Muscle of arm (tissue), 12 donors: ENCODE measurements around the gene SLC6A3. TPM values are rescaled to one million over a fixed set of nuclear protein-coding genes. Genes with fewer than 3 reads are reported as not detected.
"Not testable (repeated sequence)": the region's sequence is repeated elsewhere in the genome, so short reads cannot be mapped to it uniquely, and the experiment has no call there.

Experiments
- DNase-seq: peaks from one replicate; pipeline ENCODE4 v3.0.0-alpha.2; 2013
- polyA plus RNA-seq, 12 donors: library from polyadenylated mRNA; unstranded; fragments of 120-200 nt; gene quantifications; one replicate each; pipeline ENCODE4 v1.2.1, GENCODE V29; 2013; ENCODE audit not compliant: insufficient read length in 12 of 12

SLC6A3 gene
- polyA plus RNA-seq, 12 donors, result not detected

DNA sequence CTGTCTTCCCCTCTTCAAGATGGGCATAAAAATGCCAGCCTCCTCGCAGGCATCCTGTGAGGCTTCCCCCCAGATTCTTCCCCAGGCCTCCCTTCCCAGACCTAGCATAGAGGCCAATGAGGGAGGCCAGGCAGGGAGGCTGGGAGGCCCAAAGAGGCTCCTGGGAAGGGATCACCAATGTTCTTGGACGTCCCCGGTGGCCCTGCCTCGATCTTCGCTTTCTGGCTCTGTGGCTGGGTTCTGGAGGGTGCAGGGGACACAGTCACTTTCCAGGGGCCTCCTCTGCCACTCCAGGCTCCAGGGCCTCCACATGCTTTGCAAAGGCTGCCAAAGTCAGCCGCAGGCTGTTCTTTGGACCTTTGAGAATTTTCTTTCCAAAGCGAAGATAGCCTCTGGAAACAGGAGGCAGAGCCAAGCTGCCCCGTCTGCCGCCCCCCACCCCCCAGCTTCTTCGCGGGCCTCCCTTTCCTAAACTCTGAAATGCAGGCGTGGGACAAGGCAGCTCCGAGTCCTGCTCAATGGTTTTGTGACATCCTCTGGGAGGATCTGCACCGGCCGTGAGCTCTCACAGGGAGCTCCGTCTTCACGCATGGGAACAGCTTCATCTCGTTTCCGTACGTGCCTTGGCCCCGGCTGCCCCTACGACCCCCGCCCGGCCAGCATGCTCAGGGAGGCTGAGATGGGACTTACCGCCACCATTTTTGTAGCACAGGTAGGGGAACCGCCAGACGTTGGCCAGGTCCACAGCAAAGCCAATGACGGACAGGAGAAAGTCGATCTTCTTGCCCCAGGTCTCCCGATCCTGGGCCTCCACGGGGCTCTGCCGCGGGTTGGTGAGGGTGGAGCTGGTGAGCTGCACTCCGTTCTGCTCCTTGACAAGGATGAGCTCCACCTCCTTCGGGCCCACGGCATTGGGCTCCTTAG is 2.8 kb downstream of the SLC6A3 start:
- DNase-seq, result no peak

DNA sequence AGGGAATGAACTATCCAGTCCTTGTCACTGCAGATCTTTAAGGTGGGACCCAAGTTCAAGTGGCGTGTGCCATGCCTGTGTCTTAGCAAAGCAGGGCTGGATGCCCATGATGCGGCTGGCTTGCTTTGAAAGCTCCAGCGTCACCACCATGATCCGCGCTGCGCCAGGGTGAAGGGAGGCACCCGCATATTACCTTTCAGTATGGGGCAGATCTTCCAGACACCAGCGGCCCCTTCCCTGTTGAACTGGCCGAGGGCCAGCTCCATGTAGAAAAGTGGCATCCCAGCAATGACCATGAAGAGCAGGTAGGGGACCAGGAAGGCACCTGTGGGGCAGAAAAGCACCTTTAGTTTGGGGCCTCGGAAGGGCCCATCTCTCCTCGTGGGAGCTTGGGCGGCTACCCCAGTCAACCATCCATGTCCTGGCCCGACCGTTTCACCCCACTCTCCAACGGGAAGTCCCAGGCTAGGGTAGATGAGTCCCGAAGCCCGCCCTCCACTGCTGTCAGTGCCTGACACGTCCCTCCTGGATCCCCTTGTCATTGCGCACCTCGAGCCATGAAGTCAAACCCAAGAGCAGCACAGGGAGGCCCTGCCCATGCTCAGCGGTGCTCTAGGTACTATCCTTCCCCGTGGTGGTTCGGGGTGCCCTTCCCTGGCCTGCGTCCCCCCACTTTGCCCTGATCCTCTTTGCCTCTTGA is 3.9 kb downstream of the SLC6A3 start:
- no peak for DNase-seq

DNA sequence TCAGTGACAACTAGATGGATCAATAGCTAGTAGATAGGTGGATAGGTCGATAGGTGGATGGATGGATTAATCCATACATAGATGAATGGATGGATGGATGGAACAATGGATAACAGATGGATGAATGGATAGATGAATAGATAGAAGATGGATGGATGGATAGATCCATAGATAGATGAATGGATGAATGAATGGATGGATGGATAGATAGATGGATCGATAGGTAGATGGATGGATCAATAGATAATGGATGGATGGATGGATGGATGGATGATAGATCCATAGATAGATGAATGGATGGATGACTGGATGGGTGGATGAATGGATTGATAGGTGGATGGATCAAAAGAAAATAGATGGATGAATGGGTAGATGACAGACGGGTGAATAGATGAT is 5.1 kb downstream of the SLC6A3 start:
- DNase-seq, result no peak

DNA sequence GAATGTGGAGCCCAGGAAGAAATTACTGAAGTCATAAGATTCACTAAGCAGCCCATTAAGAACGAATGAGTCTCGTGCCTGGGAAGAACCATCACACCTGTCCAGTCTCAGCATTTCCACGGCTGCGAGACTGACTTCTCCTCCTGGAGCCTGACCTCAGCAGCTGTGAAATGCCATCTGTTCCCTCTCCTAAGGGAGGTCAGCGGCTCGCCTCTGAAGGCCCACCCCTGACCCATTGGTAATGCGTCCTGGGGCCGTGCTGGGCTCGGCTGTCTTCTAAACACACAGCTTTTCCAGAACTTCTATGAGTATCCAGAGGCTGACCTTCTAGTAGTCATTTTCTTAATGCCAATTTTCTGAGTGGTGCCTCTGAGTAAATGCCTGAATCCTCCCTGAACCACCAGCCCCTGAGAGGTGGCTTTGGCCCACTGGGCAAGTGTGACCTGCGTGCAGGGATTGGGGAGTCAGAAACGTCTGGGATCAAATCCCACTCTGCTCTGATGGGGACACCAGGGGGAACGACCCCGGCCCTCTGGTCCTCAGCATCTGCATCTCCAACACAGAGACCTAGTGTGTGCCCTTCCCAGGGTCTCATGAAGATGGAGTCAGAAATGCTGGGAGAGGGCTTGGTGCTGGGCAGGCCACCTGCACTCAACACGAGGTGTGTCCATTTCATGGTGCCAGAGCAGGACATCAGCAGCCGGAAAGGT is 5.7 kb downstream of the SLC6A3 start:
- no peak for DNase-seq

DNA sequence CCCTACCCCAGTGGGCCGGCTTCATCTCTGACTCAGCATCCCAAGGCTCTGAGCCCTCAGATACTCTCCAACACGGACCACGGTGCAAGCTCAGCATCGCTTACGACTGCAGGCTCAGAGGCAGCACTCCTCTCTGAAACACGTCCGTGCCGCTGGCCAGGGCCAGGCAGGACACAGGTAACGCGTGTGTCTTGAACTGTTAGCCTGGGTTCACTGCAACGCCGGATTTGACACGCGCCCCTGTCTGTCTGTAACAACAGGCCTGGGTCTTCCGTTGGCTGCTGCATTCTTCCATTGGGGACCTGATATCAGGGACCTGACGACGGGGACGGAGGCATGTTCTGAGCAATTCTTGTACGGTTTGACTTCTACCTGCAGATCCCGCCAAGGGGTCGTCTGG is 6.4 kb downstream of the SLC6A3 start:
- no peak for DNase-seq

DNA sequence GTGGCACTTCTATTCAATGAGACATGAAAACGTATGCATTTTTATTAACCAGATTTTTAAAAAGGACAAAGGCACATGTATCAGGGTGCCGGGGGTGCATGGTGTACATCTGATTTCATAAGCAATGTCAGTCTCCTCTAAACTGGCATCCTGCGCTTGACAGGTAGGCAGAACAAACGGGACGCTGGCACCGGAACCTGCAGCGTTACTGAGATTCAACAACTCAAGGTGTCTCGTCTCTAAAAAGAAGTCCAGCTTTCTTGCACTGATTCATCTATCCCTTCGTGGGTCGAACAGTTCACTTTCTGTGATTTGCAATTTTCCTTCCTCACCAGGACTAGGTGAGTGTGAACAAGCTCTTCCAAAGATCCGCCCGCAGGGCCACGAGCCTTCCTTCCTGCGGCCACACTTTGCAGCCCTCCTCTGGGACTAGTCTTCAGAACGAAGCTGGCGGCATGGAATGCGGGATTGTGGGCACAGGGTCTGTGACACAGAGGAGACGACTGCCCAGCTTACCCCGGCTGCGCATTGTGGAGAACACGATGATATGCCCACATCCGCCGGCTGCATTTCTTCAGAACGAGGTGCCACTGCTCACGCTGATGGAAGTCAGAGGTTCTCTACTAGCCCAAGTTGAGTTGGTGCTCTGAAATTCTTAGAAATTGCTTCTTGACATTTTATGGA is 7.2 kb downstream of the SLC6A3 start:
- DNase-seq, result no peak

DNA sequence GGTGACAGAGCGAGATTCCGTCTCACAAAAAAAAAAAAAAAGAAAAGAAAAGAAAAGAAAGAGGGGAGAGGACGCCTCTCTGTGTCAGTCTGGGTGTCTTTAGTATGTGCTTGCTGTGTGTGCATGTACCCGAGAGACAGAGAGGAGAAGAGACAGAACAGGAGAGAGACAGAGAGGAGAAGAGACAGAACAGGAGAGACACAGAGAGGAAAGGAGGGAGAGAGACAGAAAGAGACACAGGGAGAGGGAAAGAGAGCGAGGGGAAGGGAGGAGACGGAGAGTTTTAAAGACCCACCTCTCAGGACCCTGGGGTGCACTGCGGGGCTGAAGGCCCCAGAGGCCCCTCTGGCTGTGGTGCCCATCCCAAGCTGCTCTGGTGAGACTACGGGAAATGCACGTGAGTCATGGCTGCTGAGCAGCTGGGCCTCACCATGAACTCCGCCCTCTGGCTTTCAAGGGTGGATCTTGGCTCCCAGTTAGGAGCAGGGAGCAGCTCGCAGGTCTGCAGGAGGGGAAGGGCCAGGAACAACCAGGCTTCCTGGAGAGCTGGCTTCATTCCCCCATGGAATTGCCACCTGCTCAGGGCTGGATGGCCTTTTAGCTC is 7.9 kb downstream of the SLC6A3 start:
- DNase-seq, result no peak

DNA sequence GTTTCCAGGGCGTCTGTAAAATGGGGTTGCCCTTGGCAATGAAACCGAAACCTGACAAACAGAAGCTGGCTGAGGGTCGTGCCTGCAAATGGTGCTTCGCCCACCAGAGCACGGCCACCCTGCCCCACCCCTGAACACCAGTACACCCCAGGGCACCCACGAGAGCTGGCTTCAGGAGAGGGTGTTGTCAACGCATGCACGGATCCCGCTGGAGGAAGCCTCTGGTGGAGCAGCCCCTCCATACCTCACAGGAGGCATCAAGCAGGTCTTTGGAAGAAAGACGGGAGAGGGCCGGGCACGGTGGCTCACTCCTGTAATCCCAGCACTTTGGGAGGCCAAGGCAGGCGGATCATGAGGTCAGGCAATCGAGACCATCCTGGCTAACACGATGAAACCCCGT is 8.6 kb downstream of the SLC6A3 start:
- no peak for DNase-seq

DNA sequence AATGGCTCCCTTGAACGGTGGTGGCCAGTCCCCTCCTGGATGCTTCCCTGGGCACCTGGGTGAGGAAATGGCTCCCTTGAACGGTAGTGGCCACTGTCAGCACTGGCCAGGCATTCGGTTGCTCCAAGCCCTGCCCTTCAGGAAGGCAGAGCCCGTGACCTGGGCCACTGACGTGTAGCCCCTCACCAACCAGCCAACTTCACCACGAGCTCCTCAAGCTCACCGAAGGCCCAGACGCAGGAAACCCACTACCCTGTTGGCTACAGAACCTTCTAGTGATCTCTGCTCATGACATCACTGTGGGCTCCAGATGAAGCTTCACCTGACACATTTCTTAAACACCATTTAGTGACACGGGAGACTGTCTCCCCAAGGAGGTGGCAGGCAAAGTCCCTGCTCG is 9.2 kb downstream of the SLC6A3 start:
- DNase-seq, result no peak

DNA sequence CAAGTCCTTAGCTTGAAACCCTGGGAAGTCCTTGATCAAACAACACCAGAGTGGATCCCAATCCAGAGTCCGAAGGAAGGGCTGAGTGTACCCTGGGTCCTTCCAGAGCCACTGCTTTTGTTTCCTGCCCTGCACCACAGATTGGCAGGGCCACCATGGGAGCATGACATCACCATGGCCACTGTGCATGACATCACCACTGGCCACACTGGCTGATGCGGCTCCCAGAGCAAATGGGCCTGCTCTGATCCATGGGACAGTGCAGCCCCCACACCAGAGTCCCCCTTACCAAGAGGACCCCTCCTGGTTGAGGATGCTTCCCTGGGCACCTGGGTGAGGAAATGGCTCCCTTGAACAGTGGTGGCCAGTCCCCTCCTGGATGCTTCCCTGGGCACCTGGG is 9.9 kb downstream of the SLC6A3 start:
- no peak for DNase-seq

DNA sequence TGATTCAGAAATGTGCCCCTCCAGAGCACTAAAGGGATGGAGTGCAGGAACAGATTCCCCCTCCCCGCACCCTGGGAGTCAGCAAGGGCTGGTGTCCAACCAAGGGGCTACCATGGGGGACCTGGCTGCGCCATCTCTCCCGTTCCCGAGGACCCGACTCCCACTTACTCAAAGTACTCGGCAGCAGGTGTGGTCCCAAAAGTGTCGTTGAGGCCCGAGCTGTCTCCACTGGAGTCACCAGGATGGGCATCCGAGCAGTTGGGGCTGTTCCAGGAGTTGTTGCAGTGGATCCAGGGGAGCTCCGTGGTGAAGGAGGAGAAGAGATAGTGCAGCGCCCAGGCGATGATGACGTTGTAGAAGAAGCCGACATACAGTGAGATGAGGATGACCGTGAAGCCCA is 12.9 kb downstream of the SLC6A3 start:
- no peak for DNase-seq

DNA sequence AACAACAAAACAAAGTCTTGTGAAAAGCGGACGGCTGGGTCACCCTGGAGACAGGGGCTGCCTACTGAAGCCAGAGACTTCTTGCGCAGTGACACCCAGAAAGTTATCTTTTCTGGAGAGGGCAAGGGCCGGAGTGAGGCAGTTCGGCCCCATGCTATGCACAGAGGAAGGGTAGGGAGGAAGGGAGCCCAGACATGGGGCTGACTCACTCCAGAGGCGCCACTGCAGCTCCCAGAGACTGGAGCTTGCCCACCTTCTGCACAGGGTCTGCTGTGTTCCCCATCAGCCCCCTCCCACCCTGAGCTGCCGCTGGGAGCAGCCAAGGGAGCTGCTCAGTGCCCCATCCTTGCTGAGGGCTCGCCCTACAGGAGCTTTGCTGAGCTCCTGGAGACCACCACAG is 13.3 kb downstream of the SLC6A3 start:
- no peak for DNase-seq

DNA sequence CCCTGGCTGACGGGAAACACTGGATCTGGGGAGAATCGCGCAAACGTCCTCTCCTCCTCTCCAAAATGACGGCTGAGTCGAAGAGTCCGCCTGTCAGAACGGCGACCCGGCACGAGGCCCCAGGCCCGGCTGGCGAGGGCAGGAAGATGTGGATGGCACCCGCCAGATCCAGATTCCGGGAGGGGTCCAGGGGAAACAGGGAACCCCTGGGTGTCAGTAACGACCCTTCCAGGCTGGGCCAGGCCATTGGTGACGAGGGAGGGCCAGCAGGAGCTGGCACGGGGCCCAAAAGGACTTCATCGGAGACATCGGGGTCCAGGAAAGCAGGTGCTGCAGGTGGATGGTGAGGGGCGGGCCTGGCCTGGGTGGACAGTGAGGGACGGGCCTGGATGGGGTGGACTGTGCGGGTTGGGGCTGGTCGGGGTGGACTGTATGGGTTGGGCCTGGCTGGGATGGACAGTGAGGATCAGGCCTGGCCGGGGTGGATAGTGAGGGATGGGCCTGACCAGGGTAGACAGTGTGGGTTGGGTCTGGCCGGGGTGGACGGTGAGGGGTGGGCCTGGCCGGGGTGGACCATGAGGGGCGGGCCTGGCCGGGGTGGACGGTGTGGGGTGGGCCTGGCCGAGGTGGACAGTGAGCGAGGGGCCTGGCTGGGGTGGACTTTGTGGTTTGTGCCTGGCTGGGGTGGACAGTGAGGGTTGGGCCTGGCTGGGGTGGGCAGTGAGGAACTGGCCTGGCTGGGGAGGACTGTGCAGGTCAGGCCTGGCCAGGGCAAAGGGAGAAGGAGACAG is 14.0 kb downstream of the SLC6A3 start:
- DNase-seq, result no peak

DNA sequence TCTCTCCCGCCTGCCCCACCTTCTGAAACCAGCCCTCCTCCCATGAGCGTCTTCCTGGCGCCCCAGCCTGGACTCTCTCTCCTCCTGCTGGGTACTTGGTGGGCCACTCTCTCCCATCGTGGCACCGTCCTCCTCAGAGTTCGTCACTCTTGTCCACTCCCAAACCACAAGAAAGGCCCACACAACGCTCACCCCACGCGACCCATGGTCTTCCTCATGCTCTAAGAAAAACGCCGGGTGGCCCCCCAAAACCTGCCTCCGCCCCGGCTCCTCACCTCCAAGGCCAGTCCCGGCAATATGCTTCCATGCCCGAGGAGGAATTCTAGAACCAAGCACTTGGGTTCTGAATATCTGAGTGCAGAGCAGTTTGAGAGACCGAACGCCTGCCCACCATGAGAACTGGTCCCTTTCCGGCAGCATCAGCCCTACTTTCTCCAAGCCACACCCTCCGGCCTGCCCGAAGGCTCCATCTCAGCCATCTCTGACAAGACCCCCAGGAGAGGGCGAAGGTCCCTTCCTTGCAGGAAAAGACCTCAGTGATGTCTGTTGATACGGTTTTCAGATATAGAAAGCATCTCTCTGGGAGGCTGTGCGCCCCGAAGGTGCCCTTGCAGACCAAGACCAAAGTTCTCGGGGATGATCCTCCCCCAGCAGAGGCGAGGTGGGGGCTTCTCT is 15.0 kb downstream of the SLC6A3 start:
- no peak for DNase-seq

DNA sequence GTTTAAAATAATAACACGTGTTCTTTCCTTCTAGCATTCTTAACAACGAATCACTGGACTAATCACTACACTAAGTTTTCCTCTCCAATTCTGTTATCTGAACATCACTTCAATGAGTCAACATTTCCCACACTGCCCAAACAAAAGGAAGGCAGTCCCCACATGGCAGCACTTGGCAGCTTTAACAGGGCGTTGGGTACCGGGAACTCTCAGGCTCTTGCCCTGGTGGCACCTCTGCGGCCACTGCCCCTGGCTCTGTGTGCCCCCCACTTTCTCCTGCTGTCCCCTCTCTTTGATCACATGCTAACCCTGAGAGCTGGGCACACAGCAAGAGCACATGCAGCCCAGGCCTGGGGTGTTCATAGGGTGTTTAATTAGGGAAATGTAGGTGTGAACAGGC is 15.7 kb downstream of the SLC6A3 start:
- no peak for DNase-seq

DNA sequence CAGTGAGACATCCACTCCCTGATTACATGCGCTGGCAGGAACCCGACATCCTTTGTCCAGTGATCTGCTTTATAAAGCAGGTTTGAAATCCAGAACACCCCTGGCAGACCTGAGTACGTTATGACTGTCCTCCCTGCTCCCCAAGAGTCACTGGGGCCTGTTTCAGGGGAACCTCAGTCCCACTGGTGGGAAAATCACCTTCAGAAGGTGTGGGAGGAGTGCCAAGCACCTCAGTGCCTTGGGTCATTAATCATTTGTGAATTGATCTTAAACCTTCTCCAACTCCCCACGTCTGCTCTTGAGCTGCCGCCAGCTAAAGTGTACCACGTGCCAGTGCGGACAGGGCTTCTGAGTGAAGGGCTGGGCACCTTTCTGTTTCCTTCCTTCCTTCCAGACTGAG is 16.2 kb downstream of the SLC6A3 start:
- no peak for DNase-seq

DNA sequence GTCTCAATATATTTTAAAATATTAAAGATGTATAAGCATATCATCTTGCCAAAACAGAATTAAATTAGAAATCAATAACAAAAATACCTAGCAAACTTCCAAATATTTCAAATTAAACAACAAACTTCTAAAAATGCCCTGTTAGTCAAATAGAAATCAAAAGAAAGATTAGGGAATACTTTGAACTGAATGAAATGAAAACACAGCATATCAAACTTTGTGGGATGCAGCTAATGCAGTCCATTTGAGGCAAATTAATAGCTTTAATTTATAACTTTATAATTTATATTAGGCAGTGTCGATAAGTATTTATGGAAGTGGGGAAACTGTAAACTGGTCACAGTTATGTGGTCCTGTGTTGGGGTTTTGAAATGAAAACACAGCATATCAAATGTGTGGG is 17.1 kb downstream of the SLC6A3 start:
- DNase-seq, result no peak

DNA sequence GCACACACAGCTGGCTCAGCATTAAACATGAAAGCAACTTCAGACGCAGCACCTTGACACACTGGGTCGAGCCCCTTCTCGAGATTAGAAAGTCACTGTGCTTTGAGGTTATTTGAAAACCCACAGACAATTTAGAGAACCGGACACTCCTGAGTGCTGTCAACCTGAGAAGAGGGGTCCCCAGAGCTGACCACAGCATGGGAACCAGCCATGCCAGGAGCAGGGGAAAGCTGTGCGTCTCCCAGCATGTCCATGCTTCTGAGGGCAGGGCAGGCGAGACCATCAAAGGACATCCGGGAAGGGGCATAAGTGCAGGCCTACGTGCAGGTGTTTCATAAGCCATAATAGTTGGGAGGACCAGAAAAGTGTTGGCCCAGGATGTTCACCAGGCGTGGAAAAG is 20.5 kb downstream of the SLC6A3 start:
- no peak for DNase-seq

DNA sequence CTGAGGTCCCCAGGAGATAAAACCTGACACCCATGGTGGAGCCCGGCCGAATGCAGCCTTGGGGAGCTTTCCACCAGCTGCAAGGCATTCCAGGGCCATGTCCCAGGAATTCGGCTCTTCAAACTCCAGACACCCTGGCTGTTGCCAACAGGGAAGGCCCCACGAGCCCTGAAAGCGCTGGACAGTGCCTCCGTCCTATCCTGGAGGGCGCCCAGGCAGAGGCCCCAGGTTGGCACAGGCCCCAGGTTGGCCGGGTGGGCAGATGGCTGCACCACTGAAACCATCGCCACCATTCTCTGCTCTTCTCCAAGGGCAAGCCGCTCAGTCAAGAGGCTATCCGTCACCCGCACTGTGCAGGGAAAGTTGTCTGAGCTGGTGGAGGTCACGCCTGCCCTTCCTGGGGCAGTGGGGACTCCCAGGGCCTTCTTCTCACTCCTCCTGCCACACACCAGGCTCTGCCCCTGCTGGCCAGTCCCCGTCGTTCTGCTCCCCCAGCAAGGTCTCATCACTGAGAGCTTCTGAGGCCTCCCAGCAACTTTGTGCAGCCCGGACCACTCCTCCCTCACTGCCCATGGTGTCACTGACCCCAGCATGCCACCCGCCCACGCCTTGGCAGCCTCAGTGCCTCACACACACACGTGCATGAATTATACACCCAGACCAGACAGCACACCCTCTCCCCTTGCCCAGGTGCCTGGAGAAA is 21.2 kb downstream of the SLC6A3 start:
- DNase-seq, result no peak

DNA sequence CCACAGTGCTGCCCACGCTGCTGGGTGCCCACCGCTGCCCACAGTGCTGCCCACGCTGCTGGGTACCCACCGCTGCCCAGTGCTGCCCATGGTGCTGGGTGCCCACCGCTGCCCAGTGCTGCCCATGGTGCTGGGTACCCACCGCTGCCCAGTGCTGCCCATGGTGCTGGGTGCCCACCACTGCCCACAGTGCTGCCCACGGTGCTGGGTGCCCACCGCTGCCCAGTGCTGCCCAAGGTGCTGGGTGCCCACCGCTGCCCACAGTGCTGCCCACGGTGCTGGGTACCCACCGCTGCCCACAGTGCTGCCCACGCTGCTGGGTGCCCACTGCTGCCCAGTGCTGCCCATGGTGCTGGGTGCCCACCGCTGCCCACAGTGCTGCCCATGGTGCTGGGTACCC is 22.7 kb downstream of the SLC6A3 start:
- not testable (repeated sequence) for DNase-seq
